Measurements from ENCODE around the gene CSRP2. TPM values are rescaled to one million over a fixed set of nuclear protein-coding genes. Genes with fewer than 3 reads are reported as not detected.
A peak's percentile ranks its signal among the peaks of the same experiment; 100 is the strongest.

The CSRP2 gene
- total and polyA plus RNA-seq, 12 donors, result 0.61 to 19.5 (median 6.0) TPM

DNA sequence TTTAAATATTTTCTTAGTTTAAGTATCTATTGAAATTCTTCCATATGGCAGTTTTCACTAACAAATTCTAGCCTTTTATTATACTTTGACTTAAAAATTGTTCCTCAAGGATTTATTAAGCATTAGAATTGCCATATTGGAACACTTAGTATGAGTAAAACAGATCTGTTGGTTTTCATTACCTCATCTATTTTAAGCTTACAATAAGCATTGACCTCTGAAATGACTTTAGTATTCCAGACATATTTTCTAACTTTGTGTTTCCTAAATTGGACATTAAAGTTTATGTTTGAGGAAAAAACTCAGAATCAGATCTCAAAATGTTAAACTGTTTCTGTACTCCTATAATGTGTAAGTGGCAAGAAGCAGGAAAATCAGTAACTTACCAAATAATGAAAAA, 48.4 kb downstream of the CSRP2 start:
- H3K36me3 ChIP-seq (replicated peaks in 1 of 2), result peaks cover 0 to 18% of the 10 kb centered on the region in 2 donors
- H3K27ac ChIP-seq, result no peak overlapping the region
- intact Hi-C loops (cut with DNase I), result no loop called here
- no peaks in the 10 kb centered on the region for H3K9me3 ChIP-seq (replicated peaks in 1 of 3)
- H3K4me1 ChIP-seq (replicated peaks in 1 of 2), result peaks cover 0 to 5% of the 10 kb centered on the region in 2 donors
- no peaks in the 10 kb centered on the region for H3K27me3 ChIP-seq
- TF ChIP-seq, protein P1, sequence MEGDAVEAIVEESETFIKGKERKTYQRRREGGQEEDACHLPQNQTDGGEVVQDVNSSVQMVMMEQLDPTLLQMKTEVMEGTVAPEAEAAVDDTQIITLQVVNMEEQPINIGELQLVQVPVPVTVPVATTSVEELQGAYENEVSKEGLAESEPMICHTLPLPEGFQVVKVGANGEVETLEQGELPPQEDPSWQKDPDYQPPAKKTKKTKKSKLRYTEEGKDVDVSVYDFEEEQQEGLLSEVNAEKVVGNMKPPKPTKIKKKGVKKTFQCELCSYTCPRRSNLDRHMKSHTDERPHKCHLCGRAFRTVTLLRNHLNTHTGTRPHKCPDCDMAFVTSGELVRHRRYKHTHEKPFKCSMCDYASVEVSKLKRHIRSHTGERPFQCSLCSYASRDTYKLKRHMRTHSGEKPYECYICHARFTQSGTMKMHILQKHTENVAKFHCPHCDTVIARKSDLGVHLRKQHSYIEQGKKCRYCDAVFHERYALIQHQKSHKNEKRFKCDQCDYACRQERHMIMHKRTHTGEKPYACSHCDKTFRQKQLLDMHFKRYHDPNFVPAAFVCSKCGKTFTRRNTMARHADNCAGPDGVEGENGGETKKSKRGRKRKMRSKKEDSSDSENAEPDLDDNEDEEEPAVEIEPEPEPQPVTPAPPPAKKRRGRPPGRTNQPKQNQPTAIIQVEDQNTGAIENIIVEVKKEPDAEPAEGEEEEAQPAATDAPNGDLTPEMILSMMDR (IDR thresholded peaks at IDR 0.05), result no peak
- no peak for TF ChIP-seq POLR2A (IDR thresholded peaks at IDR 0.05)
- no peak for DNase-seq
- no peak overlapping the region for H3K4me3 ChIP-seq

DNA sequence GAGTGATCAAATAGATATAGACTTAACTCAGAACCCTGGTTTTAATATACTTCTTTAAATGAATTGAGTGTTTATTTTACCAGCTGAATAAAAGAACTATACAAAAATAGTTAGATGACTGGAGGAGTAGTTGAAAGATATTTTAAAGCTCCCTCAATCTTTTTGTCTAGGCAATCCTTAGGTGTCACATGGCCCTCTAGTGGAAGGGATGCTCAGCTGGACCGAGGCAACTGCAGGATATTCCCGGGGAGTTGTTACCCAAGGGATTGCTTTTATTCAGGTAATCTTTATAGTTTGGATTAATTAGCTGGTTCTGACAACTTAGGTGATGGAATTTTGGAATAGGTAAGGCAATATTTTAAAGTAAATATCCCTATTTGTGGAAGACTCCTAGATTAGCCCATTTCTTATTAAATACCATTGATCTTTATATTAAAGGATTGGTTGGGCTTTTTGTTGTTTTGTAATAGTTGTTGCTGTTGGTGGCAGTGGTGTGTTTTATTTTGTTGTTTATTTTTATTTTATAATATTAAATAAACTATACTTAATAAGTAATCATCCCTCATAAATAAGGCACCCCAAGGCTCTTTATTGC, 57.8 kb downstream of the CSRP2 start:
- peaks cover 0 to 17% of the 10 kb centered on the region in 2 donors for H3K36me3 ChIP-seq (replicated peaks in 1 of 2)
- no peak overlapping the region for H3K27ac ChIP-seq
- no peaks in the 10 kb centered on the region for H3K27me3 ChIP-seq
- TF ChIP-seq POLR2A (IDR thresholded peaks at IDR 0.05), result no peak
- TF ChIP-seq, protein P1 (IDR thresholded peaks at IDR 0.05), result peak in 5 of 6 experiments; percentile 22 to 49 (median 36)
- peaks cover 0 to 3% of the 10 kb centered on the region in 2 donors for H3K4me1 ChIP-seq (replicated peaks in 1 of 2)
- intact Hi-C loops (cut with DNase I), result no loop called here
- H3K9me3 ChIP-seq (replicated peaks in 1 of 3), result no peaks in the 10 kb centered on the region
- H3K4me3 ChIP-seq, result no peak overlapping the region
- DNase-seq, result peak in 5 of 7 donors; percentile 15 to 62 (median 27)
- WGBS, 4 donors, result 31 to 55% (median 44%) methylated on average over 2 of the region's 2 CpGs

DNA sequence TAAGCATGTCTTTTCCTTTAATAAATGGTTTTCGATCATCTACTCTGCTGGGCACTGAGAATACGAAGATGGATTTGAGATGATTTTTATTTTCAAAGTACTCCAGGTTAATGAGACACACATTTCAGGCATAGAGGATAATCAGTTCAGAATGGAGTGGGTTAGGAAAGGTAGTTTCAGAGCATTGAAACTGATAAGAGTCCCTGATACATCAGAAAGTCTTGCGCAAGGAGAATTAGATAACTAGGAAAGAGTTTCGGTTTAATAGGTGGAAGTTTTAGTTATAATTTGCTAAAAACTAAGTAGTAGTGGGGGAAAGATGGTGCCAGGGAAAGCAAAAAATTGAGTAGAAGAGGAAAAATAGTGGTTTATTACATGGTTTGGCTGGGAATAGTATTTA, 64.8 kb downstream of the CSRP2 start:
- TF ChIP-seq, protein P1 (IDR thresholded peaks at IDR 0.05), result no peak
- no peak for TF ChIP-seq POLR2A (IDR thresholded peaks at IDR 0.05)
- WGBS, 4 donors, result 86 to 97% (median 91%) methylated on average over 4 of the region's 4 CpGs
- Histone ChIP-seq H3K27ac (no peak overlapping the region), H3K9me3 (replicated peaks in 1 of 3) (no peaks in the 10 kb centered on the region), H3K4me3 (no peak overlapping the region), H3K36me3 (replicated peaks in 1 of 2) (peaks cover 0 to 16% of the 10 kb centered on the region in 2 donors), H3K27me3 (no peaks in the 10 kb centered on the region), H3K4me1 (replicated peaks in 1 of 2) (no peaks in the 10 kb centered on the region)
- DNase-seq, result no peak
- intact Hi-C loops (cut with DNase I), result no loop called here

- Histone ChIP-seq H3K27me3 (no peaks in the 10 kb centered on the region), H3K9me3 (replicated peaks in 1 of 3) (no peaks in the 10 kb centered on the region), H3K27ac (no peak overlapping the region), H3K4me3 (no peak overlapping the region), H3K36me3 (replicated peaks in 1 of 2) (peaks cover 0 to 19% of the 10 kb centered on the region in 2 donors), H3K4me1 (replicated peaks in 1 of 2) (no peaks in the 10 kb centered on the region)
- intact Hi-C loops (cut with DNase I), result no loop called here
- no peak for DNase-seq
- TF ChIP-seq, protein P1 (IDR thresholded peaks at IDR 0.05), result no peak
- no peak for TF ChIP-seq POLR2A (IDR thresholded peaks at IDR 0.05)
Measured at GRCh38 chr12:76813265-76813664, 65.6 kb downstream of the CSRP2 start.
